ENCODE measurements around the gene EEPD1. TPM values are rescaled to one million over a fixed set of nuclear protein-coding genes. Genes with fewer than 3 reads are reported as not detected.
"Not testable (repeated sequence)": the region's sequence is repeated elsewhere in the genome, so short reads cannot be mapped to it uniquely, and the experiment has no call there.

Gene EEPD1
- total RNA-seq, 1 donor = 9.0 TPM

DNA sequence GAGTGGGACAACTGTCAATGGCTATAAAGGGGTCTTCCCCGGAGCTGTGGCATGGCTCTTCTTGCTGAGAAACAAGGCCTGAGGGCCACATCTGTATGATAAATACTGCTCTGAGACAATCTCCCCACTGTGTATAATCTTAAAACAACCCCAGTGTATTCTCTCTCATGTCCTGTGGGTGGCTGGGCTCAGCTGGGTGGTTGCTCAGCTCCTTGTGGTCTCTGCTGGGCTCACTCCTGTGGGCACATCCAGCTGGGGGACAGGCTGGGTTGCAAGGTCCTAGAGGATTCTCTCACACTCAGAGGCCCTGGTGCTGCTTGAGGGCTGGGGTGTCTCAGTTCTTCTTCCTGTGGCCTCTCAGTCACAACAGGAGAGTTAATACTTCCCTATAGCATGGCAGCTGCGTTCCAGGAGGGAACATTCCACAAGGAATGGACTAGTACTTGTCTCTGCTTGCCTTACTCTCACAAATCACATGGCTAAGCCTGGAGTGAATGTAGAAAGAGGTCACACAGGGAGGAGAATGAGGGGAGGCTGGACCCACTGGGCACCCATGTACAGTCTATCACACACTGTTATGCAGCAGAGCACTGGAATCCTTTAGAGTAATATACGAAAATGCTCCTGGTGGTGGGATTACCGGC is 4.5 kb upstream of the EEPD1 start:
- H3K4me1 ChIP-seq (ENCODE audit: insufficient read depth, low read length) = peaks cover 5% of the 10 kb centered on the region
- H2AFZ ChIP-seq (ENCODE audit: low read length) = no peak overlapping the region
- peaks cover 1% of the 10 kb centered on the region for H3K9me3 ChIP-seq (ENCODE audit: low read depth, low read length)
- H3K4me3 ChIP-seq (ENCODE audit: insufficient read depth, low read length) = no peak overlapping the region
- no peak for DNase-seq (ENCODE audit: insufficient read length, low spot score, missing footprints)
- no peaks in the 10 kb centered on the region for H4K20me1 ChIP-seq (ENCODE audit: insufficient read depth, low read length)
- H3K4me2 ChIP-seq (ENCODE audit: insufficient read depth, low read length) = no peak overlapping the region
- H3K79me2 ChIP-seq (ENCODE audit: insufficient read depth, low read length) = no peaks in the 10 kb centered on the region
- TF ChIP-seq CTCF (IDR thresholded peaks at IDR 0.05; ENCODE audit: extremely low read depth, low read depth, low read length) = no peak
- no peaks in the 10 kb centered on the region for H3K36me3 ChIP-seq (ENCODE audit: insufficient read depth, low read length)
- H3K27ac ChIP-seq (ENCODE audit: low read depth, low read length) = no peak overlapping the region
- peaks cover 6% of the 10 kb centered on the region for H3K27me3 ChIP-seq (ENCODE audit: insufficient read depth, low read length)

- H3K4me2 ChIP-seq (ENCODE audit: insufficient read depth, low read length); H3K79me2 ChIP-seq (ENCODE audit: insufficient read depth, low read length); H3K4me3 ChIP-seq (ENCODE audit: insufficient read depth, low read length); DNase-seq (ENCODE audit: insufficient read length, low spot score, missing footprints); H3K27me3 ChIP-seq (ENCODE audit: insufficient read depth, low read length); H3K36me3 ChIP-seq (ENCODE audit: insufficient read depth, low read length); H2AFZ ChIP-seq (ENCODE audit: low read length); H4K20me1 ChIP-seq (ENCODE audit: insufficient read depth, low read length); H3K27ac ChIP-seq (ENCODE audit: low read depth, low read length); H3K9me3 ChIP-seq (ENCODE audit: low read depth, low read length): not testable (repeated sequence)
- peaks cover 12% of the 10 kb centered on the region for H3K4me1 ChIP-seq (ENCODE audit: insufficient read depth, low read length)
Measured at GRCh38 chr7:36149240-36149639, 3.8 kb upstream of the EEPD1 start.

DNA sequence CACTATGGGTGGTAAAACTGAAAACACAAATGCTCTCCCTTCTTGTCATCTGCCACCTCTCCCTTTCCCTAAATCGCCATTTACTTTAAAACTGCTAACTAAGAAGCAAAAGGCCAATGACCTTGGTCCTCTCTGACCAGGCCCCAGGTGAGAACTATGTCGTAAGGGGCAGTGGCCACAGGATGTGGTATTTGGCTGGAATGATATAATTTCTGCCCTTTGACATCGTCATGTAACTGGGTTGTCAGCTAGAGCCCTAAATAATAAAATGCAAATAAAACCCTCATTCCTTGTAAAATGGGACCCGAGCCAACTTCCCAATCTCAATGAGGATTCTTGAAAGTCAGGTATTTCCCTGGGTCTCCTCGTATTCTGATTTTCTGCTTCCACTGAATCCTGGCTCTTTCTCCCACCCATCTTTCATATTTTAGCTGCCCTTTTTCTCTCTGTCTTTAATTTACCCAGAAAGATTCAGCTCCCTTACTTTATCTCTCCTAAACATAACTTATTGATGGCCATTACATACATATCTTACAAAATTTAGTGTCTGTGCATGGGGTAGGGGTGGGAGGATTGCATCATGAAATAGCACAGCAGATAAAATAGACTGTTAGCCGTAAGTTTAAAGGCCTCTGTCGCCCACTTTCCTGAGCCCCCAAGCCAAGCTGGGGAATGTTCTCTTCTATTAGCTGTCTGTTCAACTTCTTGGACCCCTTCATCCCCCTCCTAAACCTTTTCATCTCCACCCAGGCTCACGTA is 3.2 kb upstream of the EEPD1 start:
- Histone ChIP-seq H3K4me2 (ENCODE audit: insufficient read depth, low read length) (no peak overlapping the region), H3K4me1 (ENCODE audit: insufficient read depth, low read length) (peaks cover 12% of the 10 kb centered on the region), H2AFZ (ENCODE audit: low read length) (no peak overlapping the region), H4K20me1 (ENCODE audit: insufficient read depth, low read length) (no peaks in the 10 kb centered on the region), H3K79me2 (ENCODE audit: insufficient read depth, low read length) (peaks cover 5% of the 10 kb centered on the region), H3K27ac (ENCODE audit: low read depth, low read length) (no peak overlapping the region), H3K4me3 (ENCODE audit: insufficient read depth, low read length) (no peak overlapping the region), H3K9me3 (ENCODE audit: low read depth, low read length) (peaks cover 1% of the 10 kb centered on the region), H3K27me3 (ENCODE audit: insufficient read depth, low read length) (peaks cover 6% of the 10 kb centered on the region), H3K36me3 (ENCODE audit: insufficient read depth, low read length) (no peaks in the 10 kb centered on the region)
- peak; percentile 15 for DNase-seq (ENCODE audit: insufficient read length, low spot score, missing footprints)
- TF ChIP-seq CTCF (IDR thresholded peaks at IDR 0.05; ENCODE audit: extremely low read depth, low read depth, low read length) = no peak

GRCh38 chr7:36151921-36152755 is 916 bp upstream of the EEPD1 start:
- no peaks in the 10 kb centered on the region for H3K27me3 ChIP-seq (ENCODE audit: insufficient read depth, low read length)
- H4K20me1 ChIP-seq (ENCODE audit: insufficient read depth, low read length) = peaks cover 4% of the 10 kb centered on the region
- peaks cover 11% of the 10 kb centered on the region for H3K79me2 ChIP-seq (ENCODE audit: insufficient read depth, low read length)
- H3K36me3 ChIP-seq (ENCODE audit: insufficient read depth, low read length) = no peaks in the 10 kb centered on the region
- peak overlapping the region; percentile 60 for H3K27ac ChIP-seq (ENCODE audit: low read depth, low read length)
- TF ChIP-seq CTCF (IDR thresholded peaks at IDR 0.05; ENCODE audit: extremely low read depth, low read depth, low read length) = no peak
- H3K4me1 ChIP-seq (ENCODE audit: insufficient read depth, low read length) = peaks cover 28% of the 10 kb centered on the region
- peak overlapping the region; percentile 93 for H3K4me2 ChIP-seq (ENCODE audit: insufficient read depth, low read length)
- H3K4me3 ChIP-seq (ENCODE audit: insufficient read depth, low read length) = peak overlapping the region; percentile 85
- H2AFZ ChIP-seq (ENCODE audit: low read length) = peak overlapping the region; percentile 96
- peaks cover 1% of the 10 kb centered on the region for H3K9me3 ChIP-seq (ENCODE audit: low read depth, low read length)
- DNase-seq (ENCODE audit: insufficient read length, low spot score, missing footprints) = peak; percentile 36
